ENCODE results near the gene GATC.

DNA sequence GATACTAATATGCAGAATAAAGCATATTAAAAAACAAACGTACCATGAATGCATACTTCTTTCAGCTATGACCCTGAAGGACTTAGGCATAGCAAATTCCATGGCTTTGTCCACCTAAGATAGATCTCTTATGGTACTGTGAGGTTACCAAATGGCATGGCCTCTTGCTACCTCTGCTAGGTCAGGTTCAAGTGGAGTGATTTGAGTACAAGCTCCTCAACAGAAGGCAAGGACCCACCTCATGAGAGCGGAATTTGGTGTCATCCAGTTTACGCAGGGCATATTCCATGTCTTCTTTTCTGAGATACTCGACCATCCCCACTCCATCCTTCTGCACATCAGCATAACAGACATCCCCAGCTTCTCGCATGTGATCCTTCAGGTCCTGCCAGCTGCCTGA is 17.5 kb downstream of the GATC start:
- TF ChIP-seq, protein P1, sequence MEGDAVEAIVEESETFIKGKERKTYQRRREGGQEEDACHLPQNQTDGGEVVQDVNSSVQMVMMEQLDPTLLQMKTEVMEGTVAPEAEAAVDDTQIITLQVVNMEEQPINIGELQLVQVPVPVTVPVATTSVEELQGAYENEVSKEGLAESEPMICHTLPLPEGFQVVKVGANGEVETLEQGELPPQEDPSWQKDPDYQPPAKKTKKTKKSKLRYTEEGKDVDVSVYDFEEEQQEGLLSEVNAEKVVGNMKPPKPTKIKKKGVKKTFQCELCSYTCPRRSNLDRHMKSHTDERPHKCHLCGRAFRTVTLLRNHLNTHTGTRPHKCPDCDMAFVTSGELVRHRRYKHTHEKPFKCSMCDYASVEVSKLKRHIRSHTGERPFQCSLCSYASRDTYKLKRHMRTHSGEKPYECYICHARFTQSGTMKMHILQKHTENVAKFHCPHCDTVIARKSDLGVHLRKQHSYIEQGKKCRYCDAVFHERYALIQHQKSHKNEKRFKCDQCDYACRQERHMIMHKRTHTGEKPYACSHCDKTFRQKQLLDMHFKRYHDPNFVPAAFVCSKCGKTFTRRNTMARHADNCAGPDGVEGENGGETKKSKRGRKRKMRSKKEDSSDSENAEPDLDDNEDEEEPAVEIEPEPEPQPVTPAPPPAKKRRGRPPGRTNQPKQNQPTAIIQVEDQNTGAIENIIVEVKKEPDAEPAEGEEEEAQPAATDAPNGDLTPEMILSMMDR (IDR thresholded peaks at IDR 0.05; ENCODE audit: extremely low read depth in 1 of 2, insufficient read depth in 1 of 2, low read depth in 1 of 2, low read length in 2 of 2) = no peak
- TF ChIP-seq POLR2A (IDR thresholded peaks at IDR 0.05; ENCODE audit: low read depth, low read length) (no peak), EZH2 (IDR thresholded peaks at IDR 0.05; ENCODE audit: borderline replicate concordance, low read depth, low read length, severe bottlenecking) (no peak), GATA2 (IDR thresholded peaks at IDR 0.05; ENCODE audit: insufficient read depth, insufficient read length, low read depth, low read length) (no peak), JUN (IDR thresholded peaks at IDR 0.05; ENCODE audit: borderline replicate concordance, insufficient read depth, insufficient read length, low read depth) (no peak), POLR2AphosphoS5 (IDR thresholded peaks at IDR 0.05; ENCODE audit: insufficient read depth, low read depth, low read length) (no peak)

Data from endothelial cell of umbilical vein (primary cell).